GM18909 (cell line): ENCODE results near the gene DLG5.

Source experiments
- ATAC-seq: cut with Tn5 transposase; IDR thresholded peaks from one replicate; pipeline ENCODE4 v1.9.1; 2021; ENCODE audit warnings: mild to moderate bottlenecking; ENCODE audit not compliant: unreplicated experiment, poor library complexity

The DLG5 gene

DNA sequence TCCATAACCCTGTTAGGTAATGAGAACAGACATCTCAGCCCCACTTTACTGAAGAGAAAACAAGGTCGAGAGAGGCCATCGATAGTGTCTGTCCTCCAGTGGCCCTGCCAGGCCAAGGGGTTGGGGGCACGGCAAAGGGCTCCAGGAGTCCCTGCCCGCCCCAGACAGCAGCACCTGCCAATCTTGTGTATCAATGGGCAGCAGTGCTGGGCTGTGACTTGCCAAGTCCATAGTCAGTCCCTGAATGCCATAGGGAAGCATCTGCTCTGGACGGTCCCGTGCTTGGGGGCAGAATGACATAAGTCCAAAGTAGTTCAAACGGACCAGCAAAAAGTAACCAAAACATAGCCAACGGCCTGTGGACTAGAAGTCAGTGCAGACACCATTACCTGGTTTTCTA lies 33.2 kb downstream of the DLG5 start:
- no peak for ATAC-seq

- no peak for ATAC-seq
Observed at GRCh38 chr10:77892761-77893160, 33.8 kb downstream of the DLG5 start.

GRCh38 chr10:77892021-77892739 lies 34.4 kb downstream of the DLG5 start:
- ATAC-seq: no peak

GRCh38 chr10:77890097-77890496 lies 36.5 kb downstream of the DLG5 start:
- ATAC-seq: no peak

DNA sequence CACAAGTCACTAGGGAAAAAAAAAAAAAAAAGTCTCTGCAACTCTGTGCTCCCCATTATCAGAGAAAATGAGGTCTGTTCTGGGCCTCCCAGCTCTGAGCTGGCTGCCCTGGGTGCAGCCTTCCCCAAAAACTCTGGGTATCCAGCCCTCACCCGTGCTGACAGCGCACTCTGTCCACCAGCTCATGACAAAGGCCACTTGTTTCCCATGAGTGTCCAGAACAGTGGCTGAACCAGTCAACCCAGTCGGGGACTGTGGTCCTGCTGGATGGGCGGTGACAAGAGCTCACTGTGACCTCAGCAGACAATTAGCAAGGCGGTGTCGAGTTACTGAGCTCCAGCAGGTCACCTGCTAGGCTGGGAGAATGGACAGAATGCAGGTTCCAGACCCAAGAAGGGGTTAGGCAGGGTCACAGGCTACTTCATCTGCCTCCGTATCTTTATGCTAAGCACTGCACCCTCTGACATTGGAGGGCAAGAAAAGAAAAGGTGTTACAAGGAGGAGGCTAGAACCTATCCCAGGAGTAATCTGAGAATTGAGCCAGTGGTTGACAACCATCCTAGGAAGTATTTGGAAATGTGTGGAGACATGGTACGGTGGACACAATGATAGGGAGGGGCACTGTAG lies 37.2 kb downstream of the DLG5 start:
- ATAC-seq: no peak

GRCh38 chr10:77888356-77888703 lies 38.2 kb downstream of the DLG5 start:
- no peak for ATAC-seq

GRCh38 chr10:77887631-77888355 lies 38.8 kb downstream of the DLG5 start:
- no peak for ATAC-seq

DNA sequence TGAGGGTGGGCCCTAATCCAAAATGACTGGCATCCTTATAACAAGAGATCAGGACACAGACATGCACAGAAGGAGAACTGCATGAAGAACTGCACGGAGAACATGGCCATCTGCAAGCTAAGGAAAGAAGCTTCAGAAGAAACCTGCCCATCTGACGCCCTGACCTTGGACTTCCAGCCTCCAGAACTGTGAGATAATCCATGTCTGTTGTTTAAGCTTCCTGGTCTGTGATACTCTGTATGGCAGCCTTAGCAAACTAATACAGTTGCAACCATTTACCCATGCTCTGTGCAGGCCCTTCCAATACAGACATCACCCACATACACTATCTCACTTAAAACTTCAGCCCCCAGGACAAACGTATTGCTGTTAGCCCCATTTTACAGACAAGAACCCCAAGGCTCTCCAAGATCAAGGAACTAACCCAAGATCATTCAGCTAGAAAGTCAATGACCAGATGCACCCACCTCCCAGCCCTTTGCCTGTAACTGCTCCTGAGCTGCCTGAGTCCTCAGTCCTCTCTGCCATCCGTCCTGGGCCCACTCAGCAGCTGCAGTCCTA lies 39.7 kb downstream of the DLG5 start:
- ATAC-seq: no peak

- no peak for ATAC-seq
Observed at GRCh38 chr10:77884181-77884580, 42.4 kb downstream of the DLG5 start.

- no peak for ATAC-seq
Observed at GRCh38 chr10:77881636-77882035, 44.9 kb downstream of the DLG5 start.

- no peak for ATAC-seq
Observed at GRCh38 chr10:77881222-77881621, 45.3 kb downstream of the DLG5 start.

- ATAC-seq: no peak
Observed at GRCh38 chr10:77879710-77880109, 46.8 kb downstream of the DLG5 start.

DNA sequence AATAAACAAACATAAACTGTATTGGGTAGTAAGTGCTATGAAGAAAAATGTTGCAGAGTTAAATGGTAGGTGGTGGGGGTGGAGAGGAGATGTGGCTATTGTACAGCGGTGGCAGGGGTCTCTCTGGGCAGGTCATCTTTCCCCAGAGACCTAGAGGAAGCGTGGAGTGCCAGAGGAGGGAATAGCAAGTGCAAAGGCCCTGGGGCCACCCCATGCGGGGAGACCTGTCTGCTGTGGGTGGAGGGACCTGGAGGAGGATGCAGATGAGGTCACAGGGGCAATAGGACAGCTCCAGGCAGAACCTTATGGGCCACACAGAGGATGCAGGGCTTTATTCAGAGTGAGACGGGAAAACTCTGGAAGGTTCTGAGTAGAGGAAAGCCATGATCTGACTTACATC lies 47.5 kb downstream of the DLG5 start:
- no peak for ATAC-seq

- peak; percentile 71 for ATAC-seq
Observed at GRCh38 chr10:77877441-77878344, 48.9 kb downstream of the DLG5 start.

DNA sequence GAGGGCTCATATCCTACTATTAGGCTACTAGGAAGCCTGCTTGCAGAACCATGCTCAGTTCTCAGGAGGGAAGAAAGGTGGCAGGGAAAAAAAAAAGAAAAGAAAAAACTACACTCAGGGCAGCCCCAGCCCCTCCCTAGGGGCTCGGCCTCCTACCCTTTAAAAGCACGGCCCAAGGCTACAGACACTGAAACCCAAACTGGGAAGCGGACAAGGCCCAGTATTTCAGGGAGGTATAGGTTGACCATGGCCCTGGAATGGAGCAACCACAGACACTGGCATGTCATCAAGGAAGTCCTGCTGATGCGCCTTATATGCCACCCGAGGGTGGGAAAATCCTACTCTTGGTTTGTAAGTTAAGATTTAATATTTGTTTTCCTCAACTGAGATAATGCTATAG lies 50.8 kb downstream of the DLG5 start:
- no peak for ATAC-seq

GRCh38 chr10:77874872-77875271 lies 51.7 kb downstream of the DLG5 start:
- ATAC-seq: no peak

DNA sequence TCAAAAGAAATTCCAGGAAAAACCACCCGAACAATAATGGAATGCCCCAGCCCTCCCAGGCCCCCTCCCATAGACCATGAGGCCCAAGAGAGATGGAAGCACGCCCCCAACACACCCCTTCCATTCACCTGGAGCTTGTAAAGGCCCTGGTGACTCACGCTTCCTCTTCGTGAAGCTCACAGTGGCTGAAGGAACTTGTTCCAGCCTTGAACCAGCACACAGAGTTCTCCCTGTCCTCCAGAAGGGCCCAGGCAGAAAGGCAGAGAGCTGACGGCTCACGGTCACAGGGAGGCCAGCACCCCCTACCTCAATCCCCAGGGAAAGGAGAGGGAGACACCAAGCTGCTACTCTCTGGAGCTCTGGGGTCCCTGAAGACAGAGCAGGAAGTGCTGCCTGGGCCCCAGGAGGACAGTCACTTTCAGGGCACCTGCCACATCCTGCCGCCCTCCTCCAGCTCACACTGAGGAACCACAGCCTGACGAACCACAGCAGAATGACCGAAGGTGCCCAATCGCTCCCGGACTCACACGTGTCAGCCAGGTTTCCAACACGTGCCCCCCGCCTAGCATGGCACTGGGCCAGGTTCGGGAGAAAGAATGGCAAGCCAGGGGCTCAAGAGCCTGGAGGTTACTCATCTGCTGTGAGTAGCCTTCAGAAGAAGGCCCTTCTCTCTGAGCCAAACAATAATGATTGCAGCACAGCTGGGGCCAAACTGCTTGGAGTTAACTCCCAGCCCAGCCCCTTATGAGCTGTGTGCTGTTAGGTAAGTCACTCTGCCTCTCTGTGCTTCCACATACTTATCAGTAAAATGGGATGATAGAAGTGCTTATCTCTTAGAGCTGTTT lies 52.8 kb downstream of the DLG5 start:
- peak; percentile 91 for ATAC-seq

DNA sequence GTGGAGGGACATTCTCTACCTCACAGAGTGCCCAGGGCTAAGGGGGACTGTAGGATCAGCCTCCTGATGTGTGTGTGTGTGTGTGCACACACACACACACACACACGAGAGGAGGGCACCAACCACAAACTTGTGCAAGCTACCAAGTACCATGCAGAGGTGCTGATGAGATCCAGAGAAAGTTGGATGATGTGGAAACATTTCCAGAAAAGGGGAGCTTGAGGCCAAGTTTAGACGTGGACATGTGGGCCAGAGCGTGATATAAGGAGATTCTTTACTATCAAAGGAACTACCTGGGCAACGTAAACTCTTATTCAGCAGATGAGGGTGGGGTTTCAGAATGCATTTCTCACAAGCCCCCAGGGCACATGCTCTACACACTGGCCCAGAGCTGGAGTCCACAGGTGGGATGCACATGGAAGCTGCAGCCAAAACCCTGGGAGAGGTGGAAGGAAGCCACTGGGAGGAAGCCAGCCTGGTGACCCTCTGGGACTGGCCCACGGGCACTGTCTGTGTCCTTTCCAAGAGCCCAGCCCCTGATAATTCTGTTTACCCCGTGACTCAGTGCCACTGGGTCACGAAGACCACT lies 53.5 kb downstream of the DLG5 start:
- ATAC-seq: no peak
